HEK293T (cell line): Measurements from ENCODE around the gene TMEM219.

Experiments
- BHLHE40 ChIP-seq: fragments of 450-650 bp; IDR thresholded peaks from 2 replicates; pipeline ENCODE4 v1.6.1; 2016; ENCODE audit warnings: mild to moderate bottlenecking, moderate library complexity, borderline replicate concordance
- ELF4 ChIP-seq: fragments of 450-650 bp; IDR thresholded peaks from 2 replicates; pipeline ENCODE4 v1.6.1; 2017; ENCODE audit warnings: antibody characterized with exemption
- FOXA1 ChIP-seq: fragments of 450-650 bp; IDR thresholded peaks from 2 replicates; pipeline ENCODE4 v1.6.1; 2016; ENCODE audit warnings: mild to moderate bottlenecking
- L3MBTL2 ChIP-seq: fragments of 450-650 bp; conservative IDR thresholded peaks from 2 replicates; pipeline ENCODE4 v1.6.1; 2016; ENCODE audit warnings: mild to moderate bottlenecking
- SP1 ChIP-seq: fragments of 450-650 bp; IDR thresholded peaks from 2 replicates; pipeline ENCODE4 v1.6.1; 2017
- SUZ12 ChIP-seq: fragments of 450-650 bp; IDR thresholded peaks from 2 replicates; pipeline ENCODE4 v1.6.1; 2016; ENCODE audit warnings: mild to moderate bottlenecking
- TARDBP ChIP-seq: fragments of 450-650 bp; IDR thresholded peaks from 2 replicates; pipeline ENCODE4 v1.6.1; 2016
- TF ChIP-seq, protein P1 (sequence below): fragments of 450-650 bp; IDR thresholded peaks from 2 replicates; pipeline ENCODE4 v1.6.1; 2016

DNA sequence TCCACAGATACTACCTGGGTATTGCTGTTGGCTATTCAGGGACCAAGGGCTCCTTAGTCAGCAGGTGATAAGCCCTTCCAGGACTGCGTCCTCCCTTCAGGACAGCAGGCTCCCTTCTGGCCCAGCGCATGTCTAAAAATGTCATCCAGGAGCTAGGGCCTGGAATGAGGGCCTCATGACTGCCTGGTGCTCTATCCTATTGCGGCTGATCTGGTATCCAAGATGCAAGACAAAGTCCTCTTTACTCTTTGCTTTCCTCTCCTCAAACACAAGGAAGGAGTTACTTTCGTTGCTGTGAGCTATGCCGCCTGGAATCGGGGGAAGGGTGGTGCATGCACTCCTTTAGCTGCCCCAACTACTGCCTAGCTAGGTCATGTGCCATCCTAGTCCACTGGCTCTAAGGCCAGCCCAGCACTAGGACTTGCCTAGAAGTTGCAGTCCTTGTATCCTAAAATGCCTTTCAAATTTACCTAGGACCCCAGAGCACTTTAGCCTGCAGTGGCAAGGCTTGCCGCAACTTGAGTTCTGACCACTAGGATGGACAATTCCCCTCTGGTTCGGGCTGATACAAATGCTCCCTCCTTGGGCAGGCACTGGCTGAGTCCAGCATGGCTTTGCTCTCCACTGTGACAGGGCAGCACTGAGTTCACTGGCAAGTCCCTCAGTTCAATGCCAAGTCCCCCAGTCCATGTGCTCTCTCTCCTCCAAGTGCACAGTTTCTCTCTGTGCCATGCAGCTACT lies 10.1 kb upstream of the TMEM219 start:
- TF ChIP-seq ELF4 (no peak), SUZ12 (no peak), TARDBP (no peak), FOXA1 (no peak), L3MBTL2 (no peak), SP1 (no peak), BHLHE40 (no peak)
- TF ChIP-seq, protein P1, sequence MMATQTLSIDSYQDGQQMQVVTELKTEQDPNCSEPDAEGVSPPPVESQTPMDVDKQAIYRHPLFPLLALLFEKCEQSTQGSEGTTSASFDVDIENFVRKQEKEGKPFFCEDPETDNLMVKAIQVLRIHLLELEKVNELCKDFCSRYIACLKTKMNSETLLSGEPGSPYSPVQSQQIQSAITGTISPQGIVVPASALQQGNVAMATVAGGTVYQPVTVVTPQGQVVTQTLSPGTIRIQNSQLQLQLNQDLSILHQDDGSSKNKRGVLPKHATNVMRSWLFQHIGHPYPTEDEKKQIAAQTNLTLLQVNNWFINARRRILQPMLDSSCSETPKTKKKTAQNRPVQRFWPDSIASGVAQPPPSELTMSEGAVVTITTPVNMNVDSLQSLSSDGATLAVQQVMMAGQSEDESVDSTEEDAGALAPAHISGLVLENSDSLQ = no peak
